GM19468 (cell line): ENCODE measurements around the gene IL10.
"Not testable (repeated sequence)": the region's sequence is repeated elsewhere in the genome, so short reads cannot be mapped to it uniquely, and the experiment has no call there.

Source experiments
- ATAC-seq: cut with Tn5 transposase; IDR thresholded peaks from one replicate; pipeline ENCODE4 v1.9.1; 2021; ENCODE audit warnings: mild to moderate bottlenecking, moderate library complexity, moderate number of reproducible peaks; ENCODE audit not compliant: unreplicated experiment; ENCODE audit errors: extremely low read depth

Gene IL10

GRCh38 chr1:206794294-206794908, 22.1 kb upstream of the IL10 start:
- ATAC-seq: no peak

GRCh38 chr1:206793620-206794019, 21.3 kb upstream of the IL10 start:
- no peak for ATAC-seq

- ATAC-seq: no peak
Measured at GRCh38 chr1:206792939-206793607, 20.8 kb upstream of the IL10 start.

GRCh38 chr1:206790502-206791250, 18.4 kb upstream of the IL10 start:
- peak; percentile 38 for ATAC-seq

GRCh38 chr1:206788487-206789050, 16.3 kb upstream of the IL10 start:
- no peak for ATAC-seq

DNA sequence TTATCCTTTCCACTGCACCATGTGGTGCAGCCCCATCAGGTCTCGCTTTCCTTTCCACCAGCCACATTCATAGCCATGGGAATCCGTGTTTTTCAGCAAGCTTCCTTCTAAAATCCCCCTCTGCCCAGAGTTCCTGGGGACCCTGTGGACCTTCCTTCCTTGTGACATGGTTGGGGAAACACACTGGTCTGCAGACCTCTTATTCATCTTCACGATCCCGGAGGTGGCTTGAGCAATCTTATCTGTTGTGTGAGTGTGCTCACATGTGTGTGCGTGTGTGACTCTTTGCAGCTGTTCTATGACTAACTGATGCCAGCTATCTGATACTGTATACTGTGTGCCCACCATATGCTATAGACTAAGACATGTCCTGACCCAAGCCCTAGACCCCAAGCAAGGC, 15.6 kb upstream of the IL10 start:
- ATAC-seq: no peak

DNA sequence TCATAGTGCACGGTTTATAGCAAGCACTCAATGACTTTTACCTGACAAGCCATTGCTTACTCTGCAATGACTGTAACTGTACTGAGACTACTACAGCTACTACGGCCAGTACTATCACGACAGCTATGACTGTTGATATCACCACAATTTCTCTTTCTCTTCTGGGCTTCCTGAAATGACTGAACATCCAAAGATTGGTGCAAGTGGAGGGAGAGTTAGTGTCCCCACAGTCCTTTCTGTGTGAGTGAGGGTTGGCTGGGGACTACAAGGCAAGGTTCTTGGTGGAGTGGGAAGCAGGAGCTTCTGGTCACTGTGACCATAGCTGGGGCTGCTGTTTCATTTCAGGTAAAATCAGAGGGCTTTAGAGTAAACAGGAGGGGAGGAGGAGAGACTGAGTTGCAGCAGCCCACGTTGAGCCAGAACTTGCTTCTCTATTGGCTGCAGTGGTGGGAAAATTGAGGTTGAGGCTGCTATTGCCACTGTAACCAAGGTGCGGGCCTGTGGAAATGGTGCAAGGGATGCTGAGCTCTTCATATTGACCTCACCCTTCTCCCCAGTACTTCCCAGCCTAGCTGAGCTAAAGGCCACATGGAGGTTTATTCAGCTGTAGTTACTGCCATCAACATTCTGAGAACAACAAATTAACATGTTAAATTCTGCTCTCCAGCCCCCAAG, 14.1 kb upstream of the IL10 start:
- no peak for ATAC-seq

DNA sequence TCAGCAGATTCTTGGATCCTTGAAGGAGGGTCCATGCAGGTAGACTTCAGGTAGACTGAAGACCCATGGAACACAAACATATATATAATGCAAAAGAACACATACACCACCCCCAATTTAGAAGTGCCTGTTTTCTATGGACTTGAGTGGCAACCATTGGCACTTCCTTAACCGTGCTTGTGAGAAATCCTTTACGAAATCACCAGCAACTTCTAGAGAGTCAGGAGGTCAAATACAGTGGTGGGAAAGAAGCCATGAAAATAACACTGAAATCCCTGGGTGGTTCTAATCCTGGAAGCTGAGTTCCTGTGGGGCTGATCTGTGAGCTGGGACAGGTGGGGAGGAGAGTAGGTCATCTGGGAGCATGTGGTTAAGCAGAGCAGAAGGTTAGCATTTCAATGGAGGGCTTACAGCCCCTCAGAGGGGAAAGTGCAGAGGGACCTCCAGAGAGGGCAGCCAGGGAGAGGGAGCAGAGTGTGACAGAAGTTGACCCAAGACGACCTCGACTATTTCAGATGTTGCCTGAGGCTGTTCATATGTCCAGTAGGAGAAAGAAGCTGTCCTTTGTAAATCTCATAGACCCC, 13.0 kb upstream of the IL10 start:
- no peak for ATAC-seq

GRCh38 chr1:206784471-206784903, 12.2 kb upstream of the IL10 start:
- no peak for ATAC-seq

- no peak for ATAC-seq
Measured at GRCh38 chr1:206783506-206783905, 11.2 kb upstream of the IL10 start.

- peak; percentile 63 for ATAC-seq
Measured at GRCh38 chr1:206782448-206782847, 10.2 kb upstream of the IL10 start.

DNA sequence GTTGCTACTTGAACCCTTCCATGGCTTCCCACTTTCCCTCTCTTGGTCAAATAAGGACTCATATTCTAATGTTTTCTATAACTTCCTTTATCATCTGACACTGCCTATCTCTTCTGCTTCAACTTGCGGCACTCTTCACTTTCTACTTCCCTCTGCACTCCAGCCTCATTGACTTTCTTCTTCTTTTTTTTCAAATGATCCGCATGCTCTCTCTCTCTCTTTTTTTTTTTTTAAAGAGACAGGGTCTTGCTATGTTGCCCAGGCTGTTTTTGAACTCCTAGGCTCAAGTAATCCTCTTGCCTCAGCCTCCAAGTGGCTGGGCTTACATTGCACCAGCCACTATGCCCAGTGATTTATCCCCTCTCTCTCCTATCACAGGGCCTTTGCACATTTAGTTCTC, 7.3 kb upstream of the IL10 start:
- no peak for ATAC-seq

DNA sequence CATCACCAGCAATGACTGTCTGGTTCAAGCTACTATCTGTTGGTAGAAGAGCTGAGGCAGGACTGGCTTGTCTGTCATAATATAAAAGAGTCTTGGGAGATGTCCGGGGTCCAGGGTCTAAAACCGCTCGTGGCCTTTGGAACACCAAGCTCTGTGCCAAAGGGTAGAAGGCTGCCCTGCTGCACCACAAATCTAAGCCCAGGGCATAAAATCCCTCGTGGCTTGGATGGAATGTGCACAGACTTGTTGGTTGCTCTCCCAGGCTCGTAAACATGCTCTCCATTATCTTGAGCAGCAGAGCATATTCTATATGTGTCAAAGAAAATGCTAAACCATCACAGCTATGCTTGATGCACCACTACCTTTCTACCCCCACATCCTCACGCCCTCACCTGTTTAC, 6.6 kb upstream of the IL10 start:
- not testable (repeated sequence) for ATAC-seq

- no peak for ATAC-seq
Measured at GRCh38 chr1:206778031-206778430, 5.7 kb upstream of the IL10 start.

GRCh38 chr1:206776229-206776628, 3.9 kb upstream of the IL10 start:
- no peak for ATAC-seq

DNA sequence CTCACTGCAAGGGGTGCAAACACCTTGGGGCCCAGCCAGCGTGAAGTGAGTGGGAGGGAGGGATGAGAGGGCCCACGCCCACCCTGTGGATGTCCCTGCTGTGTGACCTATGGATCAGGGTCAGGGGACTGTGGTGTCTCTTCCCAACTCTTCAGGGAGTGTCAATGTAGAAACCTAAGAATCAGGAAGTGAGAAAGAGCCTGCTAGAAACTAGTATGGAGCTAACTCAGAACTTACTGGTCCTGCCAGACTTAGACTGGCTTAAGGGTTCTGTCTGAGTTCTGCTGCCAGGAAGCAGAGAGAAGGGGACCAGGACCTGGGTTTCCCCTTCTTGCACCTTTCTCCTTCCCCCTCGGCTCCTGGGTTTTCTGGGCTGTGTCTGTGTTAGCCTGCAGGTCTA, 1.8 kb upstream of the IL10 start:
- ATAC-seq: no peak

DNA sequence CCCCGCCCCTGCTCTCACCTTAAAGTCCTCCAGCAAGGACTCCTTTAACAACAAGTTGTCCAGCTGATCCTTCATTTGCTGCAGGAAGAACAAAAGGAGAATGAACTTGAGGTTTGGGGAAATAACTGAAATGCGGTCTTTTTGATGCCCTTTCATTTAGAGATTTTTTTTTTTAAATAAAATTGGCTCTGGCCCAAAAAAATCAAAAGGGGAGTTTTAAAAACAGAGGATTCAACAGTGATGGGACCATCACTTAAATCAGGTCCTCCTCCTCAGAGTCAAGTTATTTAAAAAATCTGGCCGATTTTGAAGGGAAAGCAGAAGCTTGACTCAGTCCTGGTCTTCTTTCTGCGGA, 979 bp downstream of the IL10 start:
- ATAC-seq: no peak

- no peak for ATAC-seq
Measured at GRCh38 chr1:206770531-206771337, 1.6 kb downstream of the IL10 start, which contains the start of gene IL19. TSS of gene IL19 (plus strand) at chr1:206770773. CDS start at chr1:206836663, 65,890 bp downstream.

- peak; percentile 51 for ATAC-seq
Measured at GRCh38 chr1:206769304-206769731, 3.0 kb downstream of the IL10 start.
